DMS53 treated with DMSO at 0.1 percent for 48 hours (cell line): Measurements from ENCODE around the gene PTGDR.

Experiments
- DNase-seq: peaks from one replicate; lab custom pipeline; 2025; ENCODE audit not compliant: unreplicated experiment; lab: John Stamatoyannopoulos, UW

Gene PTGDR

GRCh38 chr14:52307905-52308304 lies 40.4 kb downstream of the PTGDR start:
- DNase-seq = no peak

GRCh38 chr14:52310541-52310940 lies 43.0 kb downstream of the PTGDR start:
- DNase-seq = no peak

DNA sequence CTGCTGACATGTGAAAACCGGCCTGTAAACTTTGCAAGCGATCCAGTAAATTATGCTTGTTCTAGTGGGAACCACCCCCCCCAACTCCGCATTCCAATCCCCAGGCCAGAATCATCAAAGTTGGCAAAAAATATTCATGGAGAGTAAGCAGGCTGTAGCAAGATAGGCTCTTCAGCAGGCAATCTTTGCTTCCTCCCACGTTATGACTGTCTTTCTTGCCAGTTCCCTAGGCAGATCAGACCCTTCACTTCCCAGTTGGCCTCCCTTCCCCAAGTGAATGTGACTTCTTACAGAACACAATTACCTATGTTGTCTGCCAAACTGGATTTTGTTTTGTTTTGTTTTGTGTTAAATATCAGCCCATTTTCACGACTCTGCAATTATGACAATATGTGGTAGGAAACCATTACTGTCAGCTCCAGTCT lies 45.4 kb downstream of the PTGDR start:
- no peak for DNase-seq

GRCh38 chr14:52313462-52313861 lies 46.0 kb downstream of the PTGDR start:
- no peak for DNase-seq

DNA sequence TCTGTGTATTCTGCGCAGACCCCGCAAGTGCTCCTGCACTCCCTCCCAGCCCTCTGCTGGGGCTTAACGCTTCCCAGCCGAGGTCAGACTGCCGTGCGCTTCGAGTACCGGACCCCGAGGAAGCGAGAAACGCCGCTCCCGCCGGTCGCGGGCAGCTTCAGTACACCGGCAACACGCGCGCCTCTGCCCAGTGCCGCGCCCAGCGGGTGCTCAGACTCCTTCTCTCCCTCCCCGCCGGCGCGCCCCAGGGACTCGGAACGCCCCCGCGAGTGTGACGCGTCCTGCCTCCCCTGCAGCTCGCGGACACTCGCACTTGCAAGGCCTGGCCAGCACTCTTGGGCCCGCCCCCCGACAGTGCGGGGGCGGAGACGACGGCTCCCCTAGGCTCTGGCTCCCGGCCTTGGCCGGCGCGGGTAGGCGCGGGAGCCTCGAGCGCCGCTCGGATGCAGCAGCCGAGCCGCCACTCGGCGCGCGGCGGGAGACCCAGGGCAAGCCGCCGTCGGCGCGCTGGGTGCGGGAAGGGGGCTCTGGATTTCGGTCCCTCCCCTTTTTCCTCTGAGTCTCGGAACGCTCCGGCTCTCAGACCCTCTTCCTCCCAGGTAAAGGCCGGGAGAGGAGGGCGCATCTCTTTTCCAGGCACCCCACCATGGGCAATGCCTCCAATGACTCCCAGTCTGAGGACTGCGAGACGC lies 46.6 kb downstream of the PTGDR start, which contains the start of gene PTGER2:
TSS of gene PTGER2 (plus strand) at position 410 of the 692 bp plus-strand sequence. CDS start at position 647, 237 bp downstream.
- DNase-seq = peak; percentile 10

DNA sequence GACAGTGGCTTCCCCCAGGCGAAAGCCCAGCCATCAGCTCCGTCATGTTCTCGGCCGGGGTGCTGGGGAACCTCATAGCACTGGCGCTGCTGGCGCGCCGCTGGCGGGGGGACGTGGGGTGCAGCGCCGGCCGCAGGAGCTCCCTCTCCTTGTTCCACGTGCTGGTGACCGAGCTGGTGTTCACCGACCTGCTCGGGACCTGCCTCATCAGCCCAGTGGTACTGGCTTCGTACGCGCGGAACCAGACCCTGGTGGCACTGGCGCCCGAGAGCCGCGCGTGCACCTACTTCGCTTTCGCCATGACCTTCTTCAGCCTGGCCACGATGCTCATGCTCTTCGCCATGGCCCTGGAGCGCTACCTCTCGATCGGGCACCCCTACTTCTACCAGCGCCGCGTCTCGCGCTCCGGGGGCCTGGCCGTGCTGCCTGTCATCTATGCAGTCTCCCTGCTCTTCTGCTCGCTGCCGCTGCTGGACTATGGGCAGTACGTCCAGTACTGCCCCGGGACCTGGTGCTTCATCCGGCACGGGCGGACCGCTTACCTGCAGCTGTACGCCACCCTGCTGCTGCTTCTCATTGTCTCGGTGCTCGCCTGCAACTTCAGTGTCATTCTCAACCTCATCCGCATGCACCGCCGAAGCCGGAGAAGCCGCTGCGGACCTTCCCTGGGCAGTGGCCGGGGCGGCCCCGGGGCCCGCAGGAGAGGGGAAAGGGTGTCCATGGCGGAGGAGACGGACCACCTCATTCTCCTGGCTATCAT lies 47.3 kb downstream of the PTGDR start:
- no peak for DNase-seq

GRCh38 chr14:52315355-52315718 lies 47.8 kb downstream of the PTGDR start:
- DNase-seq = no peak

GRCh38 chr14:52318062-52318461 lies 50.6 kb downstream of the PTGDR start:
- no peak for DNase-seq

DNA sequence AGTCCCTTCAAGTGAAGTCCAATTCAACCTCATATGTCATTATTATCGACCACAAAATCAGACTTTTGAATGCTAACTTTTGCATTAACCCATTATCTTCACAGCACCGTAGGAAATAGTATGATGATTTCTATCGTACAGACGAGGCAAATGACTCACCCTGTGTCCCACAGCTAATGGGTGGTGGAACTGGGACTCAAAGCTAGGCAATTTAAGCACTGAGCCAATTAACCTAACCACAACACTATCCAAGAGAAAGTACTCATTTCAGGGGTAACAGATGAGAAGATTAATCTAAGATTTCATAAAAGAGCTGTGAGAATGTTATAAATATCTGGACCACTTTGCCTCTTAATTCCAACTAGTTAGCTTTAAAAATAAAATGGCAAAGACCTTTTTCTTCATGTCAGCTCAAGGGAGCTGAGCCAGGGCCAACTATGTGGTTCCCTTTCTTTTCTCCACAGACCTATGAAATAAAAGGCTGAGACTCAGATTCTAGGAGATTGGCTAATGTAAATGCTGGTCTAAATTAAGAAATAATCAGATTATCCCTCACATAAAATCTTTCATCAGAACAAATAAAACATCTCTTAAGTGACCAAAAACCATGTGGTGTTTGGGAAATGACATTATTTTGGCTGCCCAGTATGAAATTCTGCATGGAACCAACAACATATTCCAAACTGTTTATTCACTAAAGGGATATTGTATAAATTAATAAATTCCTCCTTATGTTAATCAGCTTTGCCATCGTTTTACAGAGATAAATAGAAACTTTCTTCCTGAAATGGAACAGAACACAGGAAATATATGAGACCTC lies 51.5 kb downstream of the PTGDR start:
- no peak for DNase-seq

- DNase-seq = no peak
Measured at GRCh38 chr14:52319919-52320318, 52.4 kb downstream of the PTGDR start.

- DNase-seq = no peak
Measured at GRCh38 chr14:52325126-52325525, 57.6 kb downstream of the PTGDR start.

GRCh38 chr14:52325630-52326029 lies 58.1 kb downstream of the PTGDR start:
- DNase-seq = no peak
